Right lung (tissue), 5 donors: ENCODE data around the gene MED12L. TPM values are rescaled to one million over a fixed set of nuclear protein-coding genes. Genes with fewer than 3 reads are reported as not detected.

Experiments used
- DNase-seq, 2 donors: peaks; one replicate each; pipeline ENCODE4 v3.0.0-alpha.2; 2013
- polyA plus RNA-seq, 5 donors: library from polyadenylated mRNA; unstranded; fragments of 120-200 nt; gene quantifications; one replicate each; pipeline versions ENCODE4 v1.2.1 to v1.2.3, GENCODE V29; 2013; ENCODE audit warnings: inconsistent platforms in 1 of 5, low replicate concordance in 1 of 5; ENCODE audit not compliant: insufficient read length in 5 of 5, insufficient read depth in 1 of 5

The MED12L gene
- polyA plus RNA-seq, 5 donors: 0.46 to 1.3 (median 0.73) TPM

DNA sequence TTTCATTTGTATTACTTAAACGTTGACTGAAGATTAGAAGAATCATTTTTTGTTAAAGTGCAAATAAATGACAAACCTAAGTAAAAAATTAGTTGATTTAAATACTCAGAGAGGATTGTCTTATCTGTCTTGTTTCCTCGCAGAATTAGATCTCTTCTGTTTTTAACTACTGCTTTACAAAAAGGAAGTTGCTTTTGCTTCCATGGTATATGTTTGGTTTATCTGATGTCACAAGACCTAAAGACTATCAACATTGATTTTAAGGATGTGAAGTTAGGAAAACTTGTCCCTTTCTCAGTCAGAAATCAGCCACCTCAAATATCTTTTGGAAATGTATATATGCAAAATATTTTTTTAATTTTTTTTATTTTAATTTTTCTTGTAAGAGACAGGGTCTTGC, 88.9 kb downstream of the MED12L start:
- no peak for DNase-seq

DNA sequence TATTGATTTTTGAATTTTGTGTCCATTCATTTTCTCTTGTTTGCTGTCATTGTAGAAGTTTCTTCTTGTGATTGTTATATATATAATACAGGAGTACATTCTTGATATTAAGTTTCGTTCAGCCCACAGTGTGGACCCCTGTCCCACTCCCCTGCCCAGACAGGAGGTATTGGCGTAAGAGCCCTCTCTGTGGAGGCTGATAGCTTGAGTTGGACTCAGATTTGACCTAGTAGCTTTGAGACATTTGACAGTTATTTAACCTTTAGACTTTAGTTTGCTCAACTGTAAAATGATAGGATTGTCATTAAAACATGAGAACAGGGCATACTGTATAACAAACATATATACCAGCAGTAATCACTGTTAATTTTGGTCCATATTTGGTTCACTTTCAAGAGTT, 90.5 kb downstream of the MED12L start:
- DNase-seq: no peak

GRCh38 chr3:151178208-151178845, 92.9 kb downstream of the MED12L start:
- DNase-seq: no peak

DNA sequence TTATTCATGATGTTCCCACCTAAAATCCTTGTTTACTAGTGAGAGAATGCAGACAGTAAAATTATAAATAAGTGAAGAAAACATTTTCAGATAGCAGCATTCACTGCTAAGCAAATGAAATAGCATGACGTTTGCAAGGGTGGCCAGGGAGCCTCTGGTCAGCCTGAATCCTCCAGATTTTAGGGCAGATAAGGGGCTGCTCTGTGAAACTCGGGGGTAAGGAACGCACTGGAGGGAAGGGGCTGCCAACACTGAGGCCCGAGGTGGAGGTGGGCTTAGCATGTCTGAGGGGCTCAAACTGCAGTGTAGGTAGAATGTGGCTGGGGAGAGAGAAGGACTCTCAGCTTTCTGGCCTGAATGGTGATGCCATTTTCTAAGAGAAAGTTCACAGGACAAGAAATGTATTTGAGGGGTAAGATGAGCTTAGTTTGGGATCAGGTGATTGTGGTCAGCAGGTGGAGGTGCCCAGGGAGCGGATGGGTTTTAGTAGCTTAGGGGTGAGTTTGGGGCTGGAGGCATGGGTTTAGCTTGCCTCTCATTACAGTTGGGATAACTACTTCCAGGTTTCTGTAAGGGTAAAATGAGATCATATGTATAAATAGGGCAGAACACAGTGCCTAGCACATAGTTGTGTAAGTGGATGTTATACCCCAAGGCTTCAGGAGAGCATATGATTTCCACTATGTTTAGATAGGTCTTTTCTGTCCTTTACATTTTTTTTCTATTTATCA, 97.0 kb downstream of the MED12L start:
- DNase-seq: no peak

- no peak for DNase-seq
Observed at GRCh38 chr3:151183265-151183671, 97.8 kb downstream of the MED12L start.

DNA sequence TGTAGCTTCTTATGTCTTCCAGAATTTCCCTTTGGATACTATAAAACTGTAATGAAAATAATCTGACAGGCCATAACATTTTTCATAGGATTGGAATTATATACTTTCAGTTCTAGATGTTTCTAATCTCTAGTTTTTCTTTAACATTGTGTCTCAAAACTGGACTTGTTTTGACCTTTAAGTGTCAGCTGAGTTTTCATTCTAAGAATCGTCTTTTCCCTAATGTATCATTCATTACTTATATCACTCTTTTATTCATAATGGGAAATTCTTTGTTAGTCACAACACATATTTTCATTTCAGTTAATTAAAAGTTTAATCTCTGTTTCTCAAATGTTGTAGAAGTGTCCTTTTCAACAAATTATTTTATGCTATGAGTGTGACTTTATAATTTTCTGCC, 105.6 kb downstream of the MED12L start:
- DNase-seq: no peak

- no peak for DNase-seq
Observed at GRCh38 chr3:151192545-151192944, 107.1 kb downstream of the MED12L start.

DNA sequence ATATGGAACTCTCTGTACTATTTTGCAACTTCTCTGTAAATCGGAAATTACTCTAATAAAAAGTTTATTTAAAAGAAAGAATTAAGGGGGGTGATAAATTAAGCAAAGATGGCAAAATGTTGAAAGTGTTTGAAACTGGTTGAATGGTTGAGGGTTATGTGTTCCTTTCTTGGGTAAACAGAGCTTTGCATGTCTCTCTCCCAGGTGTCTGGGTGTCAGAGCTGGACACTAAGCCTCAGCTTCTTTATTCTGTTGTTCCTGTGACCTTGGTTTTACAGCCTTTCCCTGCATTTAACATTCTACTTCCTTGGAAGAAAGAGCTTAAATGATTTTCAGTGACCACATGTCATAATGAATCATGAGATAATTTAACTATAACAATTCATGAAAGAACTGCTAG, 110.4 kb downstream of the MED12L start:
- DNase-seq: no peak

DNA sequence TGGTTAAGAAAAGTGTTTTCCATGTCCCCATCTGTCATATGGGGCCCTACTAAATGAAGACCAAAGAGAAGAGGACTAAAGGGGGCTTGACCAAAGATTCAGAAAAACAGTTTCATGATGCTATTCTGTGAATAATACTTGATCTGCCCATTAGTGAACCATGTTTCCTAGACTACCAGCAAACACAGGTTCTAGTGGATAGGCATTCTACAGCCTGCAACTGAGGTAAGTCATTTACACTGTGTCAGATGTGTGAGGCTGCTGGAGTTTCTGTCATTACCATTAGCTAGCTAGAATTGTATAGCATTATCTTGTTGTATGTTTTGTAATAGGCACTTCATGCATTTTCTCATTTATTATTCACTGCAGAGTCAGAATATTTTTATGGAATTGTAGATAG, 111.0 kb downstream of the MED12L start:
- DNase-seq: no peak

DNA sequence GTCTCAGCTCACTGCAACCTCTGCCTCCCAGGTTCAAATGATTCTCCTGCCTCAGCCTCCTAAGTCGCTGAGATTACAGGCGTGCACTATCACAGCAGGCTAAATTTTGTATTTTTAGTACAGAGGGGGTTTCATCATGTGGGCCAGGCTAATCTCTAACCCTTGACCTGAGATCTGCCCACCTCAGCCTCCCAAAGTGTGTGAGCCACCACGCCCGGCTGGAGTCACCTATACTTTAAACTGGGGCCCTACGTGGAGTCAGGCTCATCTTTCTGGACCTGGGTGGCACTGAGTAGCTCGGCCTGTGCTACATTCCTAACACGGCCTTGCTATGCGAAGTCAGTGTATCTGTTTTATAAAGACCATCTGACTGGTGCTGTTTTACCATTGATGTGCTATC, 111.8 kb downstream of the MED12L start:
- DNase-seq: no peak

- DNase-seq: no peak
Observed at GRCh38 chr3:151197981-151198767, 112.7 kb downstream of the MED12L start.

- DNase-seq: no peak
Observed at GRCh38 chr3:151198849-151199248, 113.4 kb downstream of the MED12L start.

GRCh38 chr3:151199554-151200438, 114.3 kb downstream of the MED12L start:
- no peak for DNase-seq

DNA sequence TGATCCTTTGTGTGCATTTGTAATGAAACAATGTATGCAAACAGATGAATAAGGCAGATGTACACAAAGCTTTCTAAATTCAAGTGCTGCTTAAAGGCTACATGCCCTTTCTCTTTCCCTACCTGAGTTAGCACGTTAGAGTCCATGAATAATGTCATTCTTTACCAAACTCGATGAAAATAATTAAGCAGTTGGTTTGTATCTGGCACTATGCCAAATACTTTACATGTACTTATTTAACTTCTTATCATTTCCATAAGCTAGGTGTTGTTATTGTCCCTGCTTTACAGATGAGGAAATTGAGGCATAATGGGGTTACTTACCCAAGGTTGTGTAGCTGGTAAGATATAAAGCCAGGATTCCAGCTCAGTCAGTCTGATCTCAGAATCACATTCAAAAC, 115.1 kb downstream of the MED12L start:
- DNase-seq: no peak

- no peak for DNase-seq
Observed at GRCh38 chr3:151201051-151201730, 115.7 kb downstream of the MED12L start.

- no peak for DNase-seq
Observed at GRCh38 chr3:151203051-151203420, 117.6 kb downstream of the MED12L start, which contains the start of gene GPR171. Gene GPR171 (minus strand): TSS chr3:151203216. CDS start chr3:151199386, 3,830 bp downstream.

DNA sequence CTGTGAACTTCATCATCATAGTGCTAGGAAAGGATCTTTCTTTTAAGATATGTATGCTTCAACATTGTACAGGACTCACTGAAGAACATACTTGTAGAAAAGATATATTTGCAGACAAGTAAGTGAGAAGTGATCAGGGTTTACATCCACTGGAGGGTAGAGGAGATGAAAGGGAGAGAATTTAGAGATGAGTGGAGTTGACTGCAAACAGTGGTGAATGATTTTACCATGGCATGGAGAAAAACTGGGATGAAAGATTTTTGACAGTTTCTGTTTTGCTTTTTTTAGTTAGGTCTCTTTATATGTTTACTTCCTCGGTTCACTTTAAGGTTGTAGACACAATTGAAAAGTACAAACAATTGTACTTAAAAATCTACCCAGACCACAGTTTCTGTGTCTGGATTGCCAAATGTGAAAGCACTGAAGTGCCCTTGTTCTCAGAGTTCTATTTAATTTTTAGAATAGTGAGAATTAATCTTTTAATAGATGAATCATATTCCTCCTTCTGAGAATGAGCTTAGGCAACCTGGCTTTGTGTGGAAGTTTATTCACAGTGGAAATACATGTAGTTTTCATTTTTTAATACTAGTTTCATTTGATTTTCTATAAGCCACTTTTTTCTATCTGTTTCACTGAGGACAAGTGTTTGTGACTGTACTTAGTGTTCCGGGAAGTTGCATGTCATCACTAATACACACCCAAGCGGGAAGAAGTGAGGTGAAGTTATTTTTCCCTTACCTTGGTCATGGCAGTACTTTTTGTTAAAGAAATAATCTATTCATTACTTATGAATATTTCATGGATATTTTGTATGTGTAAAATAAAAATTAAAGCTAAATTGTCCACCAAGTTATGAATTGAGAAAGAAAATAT, 119.3 kb downstream of the MED12L start:
- DNase-seq: no peak

GRCh38 chr3:151205482-151205881, 120.0 kb downstream of the MED12L start:
- no peak for DNase-seq

GRCh38 chr3:151206201-151206600, 120.7 kb downstream of the MED12L start:
- no peak for DNase-seq

DNA sequence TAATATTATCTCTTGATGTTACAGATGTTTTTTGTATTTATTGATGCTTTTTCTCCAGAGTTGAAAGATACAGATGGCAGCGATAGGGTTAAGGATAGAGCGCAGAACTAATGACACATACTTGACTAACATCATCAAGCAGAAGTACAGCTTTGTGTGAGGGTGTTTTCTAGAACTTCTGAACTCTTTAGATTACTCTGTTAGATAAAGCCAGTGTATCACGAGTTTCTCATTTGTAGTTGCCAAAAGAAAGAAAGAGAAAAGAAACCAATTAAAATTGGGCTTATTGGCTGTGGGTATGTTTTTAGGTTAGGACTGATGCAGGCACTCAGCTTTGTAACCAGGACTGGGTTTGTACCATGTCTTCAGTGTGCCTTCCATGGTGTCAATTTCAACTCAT, 124.2 kb downstream of the MED12L start:
- DNase-seq: no peak
